Stimulated activated CD8-positive, alpha-beta memory T cell treated with anti-CD3 and anti-CD28 coated beads, Interleukin-15, amount 100 ng/mL, for 24 hours (primary cell): ENCODE data around the gene PREX1.

Experiments
- DNase-seq: peaks from one replicate; pipeline ENCODE4 v3.0.0-alpha.2; 2020; ENCODE audit warnings: low read depth

The PREX1 gene

DNA sequence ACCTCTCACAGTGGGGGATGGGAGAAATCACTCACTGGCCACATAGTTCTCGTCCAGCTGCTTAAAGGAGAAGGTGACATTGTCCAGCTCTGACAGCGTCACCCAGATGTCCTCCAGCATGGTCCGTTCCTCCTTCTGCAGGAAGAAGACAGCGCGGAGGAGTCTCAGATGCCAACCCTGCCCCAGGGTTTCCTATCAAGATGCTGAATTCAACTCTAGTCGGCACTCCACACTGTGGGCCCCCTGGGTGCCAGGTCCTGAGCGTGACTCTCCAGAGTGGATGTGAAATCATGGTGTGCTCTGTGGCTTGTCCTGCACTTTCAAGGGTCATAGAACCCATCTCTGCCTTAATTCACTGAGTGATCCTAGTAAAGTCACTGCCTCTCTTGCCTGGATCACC is 193.2 kb downstream of the PREX1 start:
- DNase-seq = no peak

GRCh38 chr20:48633620-48634257 is 194.1 kb downstream of the PREX1 start:
- no peak for DNase-seq

- no peak for DNase-seq
These were observed 194.8 kb downstream of the PREX1 start for GRCh38 chr20:48632825-48633619.

- no peak for DNase-seq
These were observed 195.6 kb downstream of the PREX1 start for GRCh38 chr20:48632017-48632824.

GRCh38 chr20:48631114-48632016 is 196.4 kb downstream of the PREX1 start:
- no peak for DNase-seq

- no peak for DNase-seq
These were observed 197.3 kb downstream of the PREX1 start for GRCh38 chr20:48630342-48631075.

- DNase-seq = no peak
These were observed 197.9 kb downstream of the PREX1 start for GRCh38 chr20:48629960-48630315.

- no peak for DNase-seq
These were observed 198.5 kb downstream of the PREX1 start for GRCh38 chr20:48629069-48629959.

GRCh38 chr20:48627737-48628128 is 200.1 kb downstream of the PREX1 start:
- no peak for DNase-seq

GRCh38 chr20:48626938-48627736 is 200.7 kb downstream of the PREX1 start:
- no peak for DNase-seq

GRCh38 chr20:48626226-48626937 is 201.4 kb downstream of the PREX1 start:
- DNase-seq = no peak

DNA sequence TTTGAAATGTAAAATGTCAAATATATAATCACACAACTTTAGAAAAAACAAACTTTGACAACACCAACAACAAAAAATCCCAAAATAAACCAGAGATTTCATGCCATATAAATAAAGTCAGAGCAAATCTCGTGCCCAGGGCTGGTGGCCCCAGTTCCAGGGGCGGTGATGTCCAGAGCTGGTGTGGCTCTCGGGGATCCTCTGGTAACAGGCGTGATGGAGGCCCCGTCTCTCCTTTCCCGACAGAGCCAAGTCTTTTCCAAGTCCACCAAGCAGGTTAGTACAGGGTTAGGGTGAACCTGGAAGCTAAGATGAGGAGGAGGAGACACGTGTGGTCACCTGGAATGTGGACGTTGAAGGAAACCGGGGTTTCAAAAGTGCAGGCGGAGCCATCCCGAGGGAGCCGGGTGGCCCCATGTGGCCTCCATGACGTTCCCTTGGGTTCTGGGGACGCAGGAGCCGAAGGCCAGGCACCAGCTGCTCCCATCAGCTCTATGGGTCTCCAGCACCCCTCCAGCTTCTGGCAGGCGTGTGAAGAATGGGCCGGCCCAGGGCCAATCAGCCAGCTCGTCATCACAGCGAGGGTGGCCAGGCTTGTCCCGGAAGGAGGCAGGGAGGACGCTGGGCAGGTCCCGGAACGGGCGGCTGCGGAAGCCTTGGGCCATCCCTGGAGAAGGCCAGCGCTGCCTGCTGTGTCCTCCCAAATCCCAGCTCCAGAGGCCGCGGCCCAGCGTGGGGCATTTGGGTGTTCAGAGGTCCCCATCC is 202.5 kb downstream of the PREX1 start:
- DNase-seq = no peak

DNA sequence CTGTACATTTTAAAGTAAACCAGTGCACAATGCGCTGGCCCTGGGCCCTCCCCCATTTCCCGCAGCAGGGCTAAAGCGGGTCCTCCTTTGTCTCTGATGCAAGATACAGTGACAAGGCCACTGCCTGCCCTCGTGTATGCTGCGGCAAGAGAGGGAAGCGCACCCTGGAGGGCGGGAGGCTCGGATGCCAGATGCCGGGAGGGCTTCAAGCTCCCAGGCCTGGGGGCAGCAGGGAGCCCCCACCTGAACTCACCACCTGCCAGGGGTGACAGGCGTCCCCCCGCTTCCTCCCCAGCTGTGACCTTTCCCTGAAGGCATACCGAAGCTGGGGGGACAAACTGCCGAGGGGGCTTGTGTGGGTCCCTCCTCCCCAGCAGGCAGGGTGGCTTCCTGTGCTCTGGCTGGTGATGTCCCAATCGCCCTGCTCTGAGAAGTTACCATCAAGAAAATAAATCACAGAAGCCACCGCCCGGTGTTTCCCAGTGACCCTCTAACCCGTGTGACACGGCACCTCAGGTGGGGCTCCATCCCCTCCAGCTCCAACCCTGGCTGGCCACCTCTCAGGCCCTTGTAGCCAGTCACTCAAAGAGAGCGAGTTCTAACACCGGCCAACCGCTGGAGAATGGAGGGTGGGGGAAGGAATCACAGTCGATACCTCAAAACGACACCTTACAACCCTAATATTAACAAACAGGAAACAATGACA is 203.3 kb downstream of the PREX1 start:
- no peak for DNase-seq

DNA sequence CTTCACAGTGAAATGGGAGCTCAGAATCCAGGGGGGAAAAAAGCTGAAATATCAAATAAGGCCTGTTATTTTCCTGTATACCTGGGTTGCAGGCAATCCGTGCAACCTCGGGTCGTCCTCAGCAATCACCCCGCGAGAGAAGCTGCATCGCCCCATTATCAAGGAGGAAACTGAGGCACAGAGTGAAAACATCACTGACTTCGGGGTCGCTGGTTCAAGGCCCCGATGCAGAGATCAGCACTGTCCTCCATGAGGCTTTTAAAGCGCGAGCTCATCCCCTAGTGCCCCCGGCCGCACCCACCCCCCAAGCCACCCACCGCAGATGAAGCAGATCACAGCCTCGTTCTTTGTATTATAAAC is 203.9 kb downstream of the PREX1 start:
- DNase-seq = no peak

GRCh38 chr20:48623176-48623905 is 204.5 kb downstream of the PREX1 start:
- DNase-seq = no peak

GRCh38 chr20:48622421-48622820 is 205.4 kb downstream of the PREX1 start:
- no peak for DNase-seq
